IMR-90 (cell line): ENCODE data around the gene TLCD4. TPM values are rescaled to one million over a fixed set of nuclear protein-coding genes. Genes with fewer than 3 reads are reported as not detected.

ENCODE experiments used
- ATAC-seq: fragments of 200-7000 bp; cut with Tn5 transposase; 2 replicates; pipeline ENCODE4 v1.9.1; 2020; ENCODE audit warnings: low read depth, mild to moderate bottlenecking, moderate library complexity
- BruUV-seq: library from RNA; stranded (reverse); fragments of 400-500 nt; replicated peaks from 2 replicates; lab custom pipeline; 2021; lab: Mats Ljungman, UMichigan
- CTCF ChIA-PET: fragments of 300-600 bp; formaldehyde crosslinking; extraction: SDS; loops from one replicate; lab custom pipeline; 2021; ENCODE audit warnings: antibody characterized with exemption; lab: Yijun Ruan, JAX
- POLR2A ChIA-PET: fragments of 300-600 bp; sonication (Branson Sonifier 250); formaldehyde crosslinking; loops from one replicate; lab custom pipeline; 2022; ENCODE audit warnings: antibody characterized with exemption; ENCODE audit not compliant: unreplicated experiment; lab: Charles Lee
- DNase-seq: peaks from one replicate; pipeline ENCODE4 v3.0.0; 2013
- H2AFZ ChIP-seq: replicated peaks from 2 replicates; pipeline ENCODE3; 2013; ENCODE audit warnings: low read length, mild to moderate bottlenecking; ENCODE audit not compliant: poor library complexity
- H2AK5ac ChIP-seq: 2 replicates; pipeline ENCODE4 v1.6.1; 2013; ENCODE audit warnings: low read depth, low read length, inconsistent platforms
- H2AK9ac ChIP-seq: replicated peaks from 2 replicates; pipeline ENCODE3; 2013; ENCODE audit warnings: mild to moderate bottlenecking, low read depth, low read length, moderate library complexity; ENCODE audit not compliant: poor library complexity
- H2BK120ac ChIP-seq: 2 replicates; pipeline ENCODE4 v1.6.1; 2013; ENCODE audit warnings: low read depth, low read length, inconsistent platforms
- H2BK15ac ChIP-seq: 3 replicates; pipeline ENCODE4 v1.6.1; 2013; ENCODE audit warnings: low read depth, low read length, inconsistent platforms
- H2BK20ac ChIP-seq: 2 replicates; pipeline ENCODE4 v1.6.1; 2013; ENCODE audit warnings: low read depth, mild to moderate bottlenecking, inconsistent platforms, low read length, moderate library complexity
- H2BK5ac ChIP-seq: 2 replicates; pipeline ENCODE4 v1.6.1; 2013; ENCODE audit warnings: mild to moderate bottlenecking, low read depth, low read length, inconsistent platforms; ENCODE audit not compliant: poor library complexity, severe bottlenecking
- H3K14ac ChIP-seq: replicated peaks from 2 replicates; pipeline ENCODE4 v1.6.1; 2013; ENCODE audit warnings: low read depth, low read length, inconsistent platforms
- H3K18ac ChIP-seq: 2 replicates; pipeline ENCODE4 v1.6.1; 2013; ENCODE audit warnings: low read depth, low read length, control low read depth
- H3K23ac ChIP-seq: 2 replicates; pipeline ENCODE4 v1.6.1; 2013; ENCODE audit warnings: low read depth, low read length, inconsistent platforms
- H3K27ac ChIP-seq: 2 replicates; pipeline ENCODE4 v1.5.1; 2013; ENCODE audit warnings: mild to moderate bottlenecking, control low read depth, low read length; ENCODE audit not compliant: insufficient read depth
- H3K27me3 ChIP-seq: 2 replicates; pipeline ENCODE4 v1.6.1; 2013; ENCODE audit warnings: low read length; ENCODE audit not compliant: control insufficient read depth, insufficient read depth
- H3K36me3 ChIP-seq: 2 replicates; pipeline ENCODE4 v1.6.1; 2013; ENCODE audit warnings: low read length, mixed read lengths; ENCODE audit not compliant: control insufficient read depth, insufficient read depth
- H3K4ac ChIP-seq: 2 replicates; pipeline ENCODE4 v1.6.1; 2013; ENCODE audit warnings: low read depth, low read length, inconsistent platforms
- H3K4me1 ChIP-seq: 2 replicates; pipeline ENCODE4 v1.6.1; 2013; ENCODE audit warnings: low read length, mixed read lengths; ENCODE audit not compliant: control insufficient read depth, insufficient read depth
- H3K4me2 ChIP-seq: 2 replicates; pipeline ENCODE4 v1.6.1; 2013; ENCODE audit warnings: low read depth, mild to moderate bottlenecking, control low read depth, low read length, moderate library complexity
- H3K4me3 ChIP-seq: 2 replicates; pipeline ENCODE4 v1.5.1; 2013; ENCODE audit warnings: low read depth, mild to moderate bottlenecking, control low read depth, low read length, moderate library complexity; ENCODE audit not compliant: insufficient read depth
- H3K56ac ChIP-seq: 2 replicates; pipeline ENCODE4 v1.6.1; 2013; ENCODE audit warnings: low read length, inconsistent platforms; ENCODE audit not compliant: insufficient read depth; ENCODE audit errors: extremely low read depth
- H3K79me1 ChIP-seq, 2 experiments: 2 replicates each; pipeline ENCODE4 v1.6.1; 2013; ENCODE audit warnings: low read length in 2 of 2, inconsistent platforms in 1 of 2, low read depth in 1 of 2
- H3K9ac ChIP-seq: 2 replicates; pipeline ENCODE4 v1.6.1; 2013; ENCODE audit warnings: low read depth, low read length, control low read depth
- H3K9me1 ChIP-seq: 2 replicates; pipeline ENCODE4 v1.6.1; 2013; ENCODE audit warnings: low read length, inconsistent platforms; ENCODE audit not compliant: insufficient read depth
- H3K9me3 ChIP-seq: 2 replicates; pipeline ENCODE4 v1.6.1; 2013; ENCODE audit warnings: low read length; ENCODE audit not compliant: control insufficient read depth, insufficient read depth
- H4K20me1 ChIP-seq: 2 replicates; pipeline ENCODE4 v1.6.1; 2013; ENCODE audit warnings: low read length, inconsistent platforms; ENCODE audit not compliant: insufficient read depth
- H4K5ac ChIP-seq: 2 replicates; pipeline ENCODE4 v1.6.1; 2013; ENCODE audit warnings: mild to moderate bottlenecking, low read depth, low read length, control low read depth
- H4K8ac ChIP-seq, 2 experiments: 2 replicates each; pipeline ENCODE4 v1.6.1; 2013; ENCODE audit warnings: low read depth in 2 of 2, low read length in 2 of 2, control low read depth in 1 of 2, inconsistent platforms in 1 of 2
- H4K91ac ChIP-seq: 2 replicates; pipeline ENCODE4 v1.6.1; 2013; ENCODE audit warnings: low read depth, low read length, inconsistent platforms; ENCODE audit not compliant: insufficient read depth
- CEBPB ChIP-seq: IDR thresholded peaks from 2 replicates; pipeline ENCODE4 v1.6.1; 2012; ENCODE audit warnings: low read depth, low read length, improper control_type of control experiment
- FOS ChIP-seq: fragments of 150-350 bp; IDR thresholded peaks from 2 replicates; pipeline ENCODE4 v1.6.1; 2016; ENCODE audit warnings: low read depth, low read length
- RAD21 ChIP-seq: IDR thresholded peaks from 2 replicates; pipeline ENCODE4 v1.6.1; 2012; ENCODE audit warnings: low read length, improper control_type of control experiment
- RCOR1 ChIP-seq: IDR thresholded peaks from 2 replicates; pipeline ENCODE4 v1.6.1; 2012; ENCODE audit warnings: mild to moderate bottlenecking, low read length, improper control_type of control experiment; ENCODE audit not compliant: insufficient replicate concordance
- WGBS, 2 experiments: methylation state at CpG; one replicate each; pipeline versions ENCODE4 v1.1.5 to v1.1.7; 2013; ENCODE audit warnings: missing lambda C conversion rate in 2 of 2; ENCODE audit not compliant: insufficient read length in 1 of 2; ENCODE audit errors: extremely low coverage in 2 of 2; 5-methylcytosine and 5-hydroxymethylcytosine counted together
- dilution Hi-C: fragments of 300-500 bp; cut with HindIII; formaldehyde crosslinking; loops from one replicate; pipeline ENCODE4 v1.14.3; 2018; ENCODE audit warnings: low sequenced_read_pairs; ENCODE audit not compliant: unreplicated experiment
- in situ Hi-C: fragments of 300-500 bp; cut with MboI; formaldehyde crosslinking; loops from 3 replicates; pipeline ENCODE4 v1.14.3; 2019; ENCODE audit warnings: low sequenced_read_pairs, inconsistent platforms, mixed read lengths
- intact Hi-C: fragments of 100-400 bp; cut with micrococcal nuclease; formaldehyde crosslinking; loops from 2 replicates; pipeline ENCODE4 v1.10.0; 2022
- polyA plus RNA-seq, 3 experiments: library from polyadenylated mRNA; depleted of rRNA; stranded (reverse); fragments of >200 nt; gene quantifications; 2 replicates each; pipeline ENCODE4 v1.2.3, GENCODE V29; 2012; ENCODE audit warnings: low replicate concordance in 1 of 3
- total RNA-seq: library from RNA; depleted of rRNA; stranded (reverse); fragments of >200 nt; gene quantifications from 2 replicates; pipeline ENCODE4 v1.2.3, GENCODE V29; 2012

Gene TLCD4
- total and polyA plus RNA-seq, 2 of the 4 experiments (the other 2 are of a cell fraction) = 0.22 to 0.36 TPM

DNA sequence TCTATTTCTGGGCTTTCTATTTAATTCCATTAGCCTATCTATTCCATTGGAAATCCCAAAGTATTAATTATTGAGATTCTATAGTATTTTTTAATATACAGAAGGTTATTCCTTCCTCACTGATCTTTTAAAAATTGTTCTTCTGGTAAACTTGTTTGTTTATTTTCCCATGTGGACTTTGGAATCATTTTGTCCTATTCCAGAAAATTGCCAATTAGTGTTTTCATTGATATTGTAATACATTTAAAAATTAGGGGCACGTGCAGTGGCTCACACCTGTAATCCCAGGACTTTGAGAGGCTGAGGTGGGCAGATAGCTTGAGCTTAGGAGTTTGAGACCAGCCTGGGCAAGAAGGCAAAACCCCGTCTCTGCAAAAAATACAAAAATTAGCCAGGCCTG, 8.4 kb upstream of the TLCD4 start:
- H2BK15ac ChIP-seq = no peak overlapping the region
- H3K27ac ChIP-seq = no peak overlapping the region
- no peak overlapping the region for H2AFZ ChIP-seq
- no peaks in the 10 kb centered on the region for H4K20me1 ChIP-seq
- no peaks in the 10 kb centered on the region for H3K36me3 ChIP-seq
- H3K9me1 ChIP-seq = 0 out of 2 replicates have a peak, but pooled peaks cover 2% of the 10 kb centered on the region
- no peak overlapping the region for H2BK120ac ChIP-seq
- no peak overlapping the region for H2AK5ac ChIP-seq
- POLR2A ChIA-PET = no interaction called here
- H3K56ac ChIP-seq = no peak overlapping the region
- TF ChIP-seq RCOR1 (no peak), CEBPB (no peak), FOS (no peak), RAD21 (no peak)
- dilution Hi-C loops = no loop called here
- no TSS peak for BruUV-seq
- H3K4me3 ChIP-seq = no peak overlapping the region
- no peak overlapping the region for H3K4me2 ChIP-seq
- no peak overlapping the region for H2BK20ac ChIP-seq
- H3K18ac ChIP-seq = no peak overlapping the region
- H4K8ac ChIP-seq = no peak overlapping the region
- no CpG with 5 or more reads among the region's 2 CpGs for WGBS, 2 experiments
- H4K91ac ChIP-seq = no peak overlapping the region
- no peak overlapping the region for H3K23ac ChIP-seq
- no peak overlapping the region for H3K4ac ChIP-seq
- intact Hi-C loops = no loop called here
- no peak for ATAC-seq
- no peak overlapping the region for H2AK9ac ChIP-seq
- in situ Hi-C loops = no loop called here
- H2BK5ac ChIP-seq = no peak overlapping the region
- DNase-seq = no peak
- no peak overlapping the region for H3K9ac ChIP-seq
- H3K27me3 ChIP-seq = peaks cover 2% of the 10 kb centered on the region
- H4K5ac ChIP-seq = no peak overlapping the region
- no peaks in the 10 kb centered on the region for H3K79me1 ChIP-seq
- no peaks in the 10 kb centered on the region for H3K9me3 ChIP-seq
- CTCF ChIA-PET = no interaction called here
- H3K14ac ChIP-seq = no peak overlapping the region
- H3K4me1 ChIP-seq = no peaks in the 10 kb centered on the region; the same call in 1 of the 2 replicates
